ENCODE measurements around the gene OPCML.

DNA sequence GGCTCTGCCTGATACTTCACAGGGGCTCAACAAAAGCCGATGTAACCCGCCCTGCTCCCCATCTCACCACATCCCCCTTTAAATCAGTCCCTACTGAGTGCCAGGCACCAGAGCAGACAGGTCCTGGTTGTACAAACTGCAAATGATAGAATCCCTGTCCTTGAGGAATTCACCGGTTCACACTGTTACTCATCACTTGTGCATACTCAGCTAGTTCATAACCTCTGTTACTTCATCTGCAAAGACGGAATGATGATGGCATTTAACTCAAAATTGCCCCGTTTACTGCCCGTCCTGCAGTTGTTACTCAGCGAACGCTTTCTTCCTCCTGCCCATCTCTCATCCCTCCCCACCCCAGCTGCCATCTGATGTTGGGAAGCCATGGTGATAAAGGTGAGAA is 384.7 kb downstream of the OPCML start:
- TF ChIP-seq, protein P1, sequence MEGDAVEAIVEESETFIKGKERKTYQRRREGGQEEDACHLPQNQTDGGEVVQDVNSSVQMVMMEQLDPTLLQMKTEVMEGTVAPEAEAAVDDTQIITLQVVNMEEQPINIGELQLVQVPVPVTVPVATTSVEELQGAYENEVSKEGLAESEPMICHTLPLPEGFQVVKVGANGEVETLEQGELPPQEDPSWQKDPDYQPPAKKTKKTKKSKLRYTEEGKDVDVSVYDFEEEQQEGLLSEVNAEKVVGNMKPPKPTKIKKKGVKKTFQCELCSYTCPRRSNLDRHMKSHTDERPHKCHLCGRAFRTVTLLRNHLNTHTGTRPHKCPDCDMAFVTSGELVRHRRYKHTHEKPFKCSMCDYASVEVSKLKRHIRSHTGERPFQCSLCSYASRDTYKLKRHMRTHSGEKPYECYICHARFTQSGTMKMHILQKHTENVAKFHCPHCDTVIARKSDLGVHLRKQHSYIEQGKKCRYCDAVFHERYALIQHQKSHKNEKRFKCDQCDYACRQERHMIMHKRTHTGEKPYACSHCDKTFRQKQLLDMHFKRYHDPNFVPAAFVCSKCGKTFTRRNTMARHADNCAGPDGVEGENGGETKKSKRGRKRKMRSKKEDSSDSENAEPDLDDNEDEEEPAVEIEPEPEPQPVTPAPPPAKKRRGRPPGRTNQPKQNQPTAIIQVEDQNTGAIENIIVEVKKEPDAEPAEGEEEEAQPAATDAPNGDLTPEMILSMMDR (IDR thresholded peaks at IDR 0.05; ENCODE audit: low read length) = no peak
- TF ChIP-seq EZH2 (optimal IDR thresholded peaks at IDR 0.05; ENCODE audit: low read depth, low read length) (no peak), EZH2phosphoT487 (IDR thresholded peaks at IDR 0.05; ENCODE audit: low read length) (no peak)
